ENCODE data around the gene GRIK2. TPM values are rescaled to one million over a fixed set of nuclear protein-coding genes. Genes with fewer than 3 reads are reported as not detected.

Gene GRIK2
- total RNA-seq, 1 donor from 2014 or later, result not detected

GRCh38 chr6:101776919-101777350 is 383.4 kb downstream of the GRIK2 start:
- intact Hi-C loops (cut with micrococcal nuclease), result no loop called here

GRCh38 chr6:101777646-101778045 is 384.1 kb downstream of the GRIK2 start:
- intact Hi-C loops (cut with micrococcal nuclease), result no loop called here

GRCh38 chr6:101779051-101779844 is 385.7 kb downstream of the GRIK2 start:
- intact Hi-C loops (cut with micrococcal nuclease), result no loop called here

- intact Hi-C loops (cut with micrococcal nuclease), result no loop called here
These were observed 389.8 kb downstream of the GRIK2 start for GRCh38 chr6:101783287-101783686.

DNA sequence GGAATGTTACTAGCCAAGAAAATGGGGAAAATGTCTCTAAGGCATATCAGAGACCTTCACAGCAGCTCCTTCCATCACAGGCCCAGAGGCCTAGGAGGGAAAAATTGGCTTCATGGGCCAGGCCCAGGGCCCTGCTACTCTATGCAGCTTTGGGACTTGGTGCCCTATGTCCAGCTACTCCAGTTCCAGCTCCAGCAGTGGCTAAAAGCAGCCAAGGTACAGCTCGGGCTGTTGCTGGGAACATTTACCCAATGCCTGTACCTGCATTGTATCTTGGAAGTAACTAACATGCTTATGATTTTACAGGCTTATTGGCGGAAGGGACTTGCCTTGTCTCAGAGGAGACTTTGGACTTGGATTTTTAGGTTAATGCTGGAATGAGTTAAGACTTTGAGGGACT is 390.6 kb downstream of the GRIK2 start:
- intact Hi-C loops (cut with micrococcal nuclease), result no loop called here

DNA sequence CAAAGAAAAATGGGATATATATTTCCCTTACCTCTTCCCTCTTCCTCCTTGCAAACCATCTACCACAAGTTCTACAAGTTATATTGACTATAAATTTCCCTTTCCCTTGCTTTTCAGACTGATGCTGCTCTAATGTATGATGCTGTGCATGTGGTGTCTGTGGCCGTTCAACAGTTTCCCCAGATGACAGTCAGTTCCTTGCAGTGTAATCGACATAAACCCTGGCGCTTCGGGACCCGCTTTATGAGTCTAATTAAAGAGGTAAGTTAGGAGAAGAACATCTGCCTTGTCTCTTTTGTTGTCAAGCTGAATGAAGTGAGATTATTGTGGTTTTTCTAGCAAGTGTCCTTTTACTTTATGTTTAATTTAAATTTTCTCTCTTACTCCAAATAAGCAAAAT is 406.0 kb downstream of the GRIK2 start:
- intact Hi-C loops (cut with micrococcal nuclease), result no loop called here

DNA sequence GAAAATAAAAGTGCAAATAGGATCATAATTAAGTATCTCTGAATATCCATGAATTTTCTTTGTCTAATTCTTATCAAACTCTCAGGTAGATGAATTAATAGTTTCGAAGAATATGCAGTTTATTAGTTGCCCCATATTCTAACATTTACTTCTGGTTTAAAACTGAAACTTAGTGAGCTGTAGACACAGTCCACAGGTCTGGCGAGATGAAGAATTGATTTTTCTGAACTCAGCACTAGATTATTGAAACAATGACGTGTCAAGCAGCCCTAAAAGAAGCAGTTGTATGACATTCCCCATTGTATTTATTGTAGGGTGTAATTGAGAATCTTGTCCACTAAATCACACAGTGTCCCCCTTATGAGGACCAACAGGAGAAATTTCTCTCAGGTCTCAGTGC is 407.1 kb downstream of the GRIK2 start:
- intact Hi-C loops (cut with micrococcal nuclease), result no loop called here

DNA sequence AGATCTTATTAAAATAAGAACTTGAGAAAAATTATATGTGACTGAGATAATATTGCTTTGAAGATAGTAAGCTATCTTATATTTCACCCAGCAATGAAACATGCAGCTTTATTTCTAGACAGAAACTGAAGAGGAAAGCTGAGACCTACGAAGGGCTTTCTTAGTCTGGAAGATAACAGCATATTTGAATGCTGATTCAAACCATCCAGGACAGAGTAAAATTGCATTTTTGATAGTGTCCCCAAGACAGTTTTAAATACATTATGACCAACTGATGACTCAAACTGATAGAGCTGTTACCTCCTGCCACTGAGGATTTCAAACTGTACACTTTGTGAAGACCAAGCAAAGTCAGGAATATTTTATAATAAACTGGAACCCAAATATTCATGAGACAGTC is 409.6 kb downstream of the GRIK2 start:
- intact Hi-C loops (cut with micrococcal nuclease), result no loop called here

GRCh38 chr6:101806241-101806640 is 412.7 kb downstream of the GRIK2 start:
- intact Hi-C loops (cut with micrococcal nuclease), result no loop called here

DNA sequence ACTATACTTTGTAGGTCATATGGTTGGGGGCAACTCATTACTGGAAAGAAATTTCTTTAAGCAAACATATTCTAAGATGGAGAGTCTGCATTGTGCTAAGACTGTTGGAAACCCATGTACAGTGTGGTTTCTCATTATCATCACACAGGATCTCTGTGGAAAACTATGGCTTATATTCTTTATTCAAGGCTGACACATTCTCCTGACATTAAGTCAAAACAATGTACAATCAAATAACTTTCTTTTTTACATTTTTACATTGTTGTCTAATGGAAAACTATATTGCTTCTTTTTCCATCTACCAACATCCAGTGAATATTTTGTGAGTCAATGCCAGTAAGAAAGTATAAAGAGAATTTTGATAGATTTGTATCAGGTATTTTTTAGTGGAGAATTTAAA is 417.6 kb downstream of the GRIK2 start:
- intact Hi-C loops (cut with micrococcal nuclease), result no loop called here

DNA sequence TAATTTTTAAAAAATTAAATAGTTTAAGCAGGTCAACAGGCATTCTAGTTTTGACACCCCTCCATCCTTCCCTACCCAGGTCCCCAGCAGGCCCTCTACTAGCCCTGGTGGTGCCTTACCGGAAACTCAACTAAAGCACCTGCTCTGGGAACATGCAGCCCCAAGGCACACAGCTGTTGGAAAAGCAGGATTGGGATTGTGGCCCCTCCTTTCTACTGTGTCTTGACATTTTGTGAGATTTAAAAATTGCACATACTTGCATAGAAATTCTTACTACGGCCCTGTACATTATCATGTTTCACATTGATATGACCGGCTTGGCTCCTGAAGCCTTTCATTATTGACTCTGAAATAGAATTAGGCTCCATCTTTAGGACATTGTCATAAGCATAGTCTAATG is 423.2 kb downstream of the GRIK2 start:
- intact Hi-C loops (cut with micrococcal nuclease), result no loop called here

DNA sequence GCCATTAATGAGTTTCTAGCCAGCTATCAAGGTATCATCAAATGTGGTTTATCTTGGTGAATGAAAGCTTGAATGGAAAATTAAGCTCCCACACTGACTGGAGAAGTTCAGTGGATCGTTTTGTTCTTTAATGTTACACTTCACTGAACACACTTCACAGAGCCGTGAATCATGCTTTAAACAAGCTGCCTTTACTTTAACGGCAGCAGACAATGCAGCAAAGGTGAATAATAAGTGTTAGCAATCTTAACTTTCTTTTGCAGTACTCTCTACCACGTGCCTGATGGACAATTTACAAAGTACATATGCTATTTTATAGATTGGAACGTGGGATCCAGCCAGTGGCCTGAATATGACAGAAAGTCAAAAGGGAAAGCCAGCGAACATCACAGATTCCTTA is 424.5 kb downstream of the GRIK2 start:
- intact Hi-C loops (cut with micrococcal nuclease), result no loop called here

GRCh38 chr6:101824551-101825345 is 431.2 kb downstream of the GRIK2 start:
- intact Hi-C loops (cut with micrococcal nuclease), result no loop called here

- intact Hi-C loops (cut with micrococcal nuclease), result no loop called here
These were observed 432.8 kb downstream of the GRIK2 start for GRCh38 chr6:101826269-101826668.

DNA sequence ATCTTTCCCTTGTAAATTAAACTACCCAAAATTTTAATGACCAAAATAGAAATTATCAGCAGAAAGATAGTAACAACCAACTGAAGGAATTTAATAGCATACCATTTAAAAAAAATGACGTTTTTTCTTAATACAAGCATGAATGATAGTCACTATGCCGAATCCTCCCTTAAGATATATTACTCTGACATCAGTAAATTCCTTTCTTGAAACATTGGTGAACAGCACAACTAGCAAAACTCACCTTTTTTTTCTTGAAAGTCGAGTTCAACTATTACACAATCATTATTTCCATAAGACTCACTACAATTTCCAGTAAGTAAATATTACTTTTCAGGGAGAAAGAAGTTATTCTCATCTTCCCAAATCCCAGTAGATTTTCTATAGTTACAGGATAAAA is 433.2 kb downstream of the GRIK2 start:
- intact Hi-C loops (cut with micrococcal nuclease), result no loop called here

DNA sequence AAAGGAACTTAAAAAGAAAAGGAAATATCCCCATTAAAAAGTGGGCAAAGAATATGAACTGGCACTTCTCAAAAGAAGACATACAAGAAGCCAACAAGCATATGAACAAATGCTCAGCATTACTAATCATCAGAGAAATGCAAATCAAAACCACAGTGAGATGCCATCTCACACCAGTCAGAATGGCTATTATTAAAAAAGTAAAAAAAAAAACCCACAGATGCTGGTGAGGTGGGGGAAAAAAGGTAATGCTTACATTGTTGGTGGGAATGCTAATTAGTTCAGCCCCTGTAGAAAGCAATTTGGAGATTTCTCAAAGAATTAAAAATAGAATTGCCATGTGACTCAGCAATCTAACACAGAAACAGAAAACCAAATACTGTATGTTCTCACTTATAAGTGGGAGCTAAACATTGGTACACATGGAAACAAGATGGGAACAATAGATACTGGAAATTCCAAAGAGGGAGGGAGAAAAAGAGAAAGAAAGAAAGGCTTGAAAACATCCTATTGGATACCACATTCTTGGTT is 437.1 kb downstream of the GRIK2 start:
- intact Hi-C loops (cut with micrococcal nuclease), result no loop called here

- intact Hi-C loops (cut with micrococcal nuclease), result no loop called here
These were observed 438.9 kb downstream of the GRIK2 start for GRCh38 chr6:101832371-101832770.

DNA sequence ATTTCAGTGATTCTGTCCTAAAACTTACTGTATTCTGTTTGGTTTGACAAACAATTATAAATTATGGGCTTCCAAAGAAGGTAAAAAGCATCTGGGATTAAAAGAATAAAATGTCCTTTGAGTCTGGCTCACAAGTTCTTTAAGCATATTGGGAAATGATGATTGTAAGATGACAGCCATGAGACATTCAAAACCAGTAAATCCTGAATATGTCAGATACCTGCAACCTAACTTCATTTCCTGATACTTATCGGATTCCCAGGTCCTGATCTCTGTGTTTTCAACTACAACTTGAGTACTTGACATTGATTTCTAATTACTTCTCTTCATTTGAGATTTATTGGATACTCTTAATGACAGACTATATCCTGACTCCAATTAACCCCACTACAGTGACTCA is 446.6 kb downstream of the GRIK2 start:
- intact Hi-C loops (cut with micrococcal nuclease), result no loop called here

DNA sequence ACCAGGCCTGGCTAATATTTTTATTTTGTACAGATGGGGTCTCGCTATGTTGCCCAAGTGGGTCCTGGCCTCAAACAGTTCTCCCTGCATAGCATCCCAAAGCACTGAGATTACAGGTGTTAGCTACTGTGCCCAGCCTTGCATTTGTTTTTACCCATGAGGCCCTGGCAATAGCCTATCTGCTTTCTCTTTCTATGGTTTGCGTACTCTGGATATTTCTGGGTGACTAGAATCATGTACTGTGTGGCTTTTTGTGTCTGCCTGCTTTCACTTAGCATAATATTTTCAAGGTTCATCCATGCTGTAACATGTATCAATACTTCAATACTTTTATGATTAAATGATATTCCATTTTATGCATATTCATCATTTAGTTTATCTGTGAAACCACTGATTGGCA is 451.7 kb downstream of the GRIK2 start:
- intact Hi-C loops (cut with micrococcal nuclease), result no loop called here

GRCh38 chr6:101845621-101846020 is 452.1 kb downstream of the GRIK2 start:
- intact Hi-C loops (cut with micrococcal nuclease), result no loop called here

GRCh38 chr6:101847690-101848089 is 454.2 kb downstream of the GRIK2 start:
- intact Hi-C loops (cut with micrococcal nuclease), result no loop called here

DNA sequence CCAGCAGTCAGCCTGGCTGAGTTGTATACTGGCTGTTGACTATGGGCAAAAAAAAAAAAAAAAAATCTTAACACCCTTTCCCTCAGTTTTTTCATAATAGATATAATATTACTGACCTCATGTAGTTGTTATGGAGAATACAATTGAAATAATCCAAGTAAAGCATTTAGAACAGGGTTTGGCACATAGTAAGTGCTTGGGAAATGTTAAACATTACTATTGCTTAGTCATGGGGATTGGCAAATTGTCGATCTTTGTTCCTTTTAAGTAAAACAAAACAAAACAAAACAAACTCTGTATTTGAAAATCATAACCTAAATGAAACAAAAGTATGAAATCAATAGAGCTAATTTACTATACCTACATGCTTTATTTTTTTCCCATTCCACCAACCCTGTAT is 458.4 kb downstream of the GRIK2 start:
- intact Hi-C loops (cut with micrococcal nuclease), result no loop called here
